SK-N-DZ (cell line): Measurements from ENCODE around the gene ENO2. TPM values are rescaled to one million over a fixed set of nuclear protein-coding genes. Genes with fewer than 3 reads are reported as not detected.
"Not testable (repeated sequence)": the region's sequence is repeated elsewhere in the genome, so short reads cannot be mapped to it uniquely, and the experiment has no call there.

ENCODE experiments used
- DNase-seq: peaks from one replicate; pipeline ENCODE4 v3.0.0-alpha.2; 2015; ENCODE audit warnings: low spot score
- polyA plus RNA-seq, 2 experiments: library from polyadenylated mRNA; depleted of rRNA; stranded (reverse); fragments of >200 nt; gene quantifications; 2 replicates each; pipeline ENCODE4 v1.2.3, GENCODE V29; 2014

ENO2 gene
- 127 and 142 TPM in 2 replicates for polyA plus RNA-seq (2014; cell fraction: cytosol; rRNA removed)
- polyA plus RNA-seq (2014; cell fraction: nucleus; rRNA removed): 292 and 417 TPM in 2 replicates

DNA sequence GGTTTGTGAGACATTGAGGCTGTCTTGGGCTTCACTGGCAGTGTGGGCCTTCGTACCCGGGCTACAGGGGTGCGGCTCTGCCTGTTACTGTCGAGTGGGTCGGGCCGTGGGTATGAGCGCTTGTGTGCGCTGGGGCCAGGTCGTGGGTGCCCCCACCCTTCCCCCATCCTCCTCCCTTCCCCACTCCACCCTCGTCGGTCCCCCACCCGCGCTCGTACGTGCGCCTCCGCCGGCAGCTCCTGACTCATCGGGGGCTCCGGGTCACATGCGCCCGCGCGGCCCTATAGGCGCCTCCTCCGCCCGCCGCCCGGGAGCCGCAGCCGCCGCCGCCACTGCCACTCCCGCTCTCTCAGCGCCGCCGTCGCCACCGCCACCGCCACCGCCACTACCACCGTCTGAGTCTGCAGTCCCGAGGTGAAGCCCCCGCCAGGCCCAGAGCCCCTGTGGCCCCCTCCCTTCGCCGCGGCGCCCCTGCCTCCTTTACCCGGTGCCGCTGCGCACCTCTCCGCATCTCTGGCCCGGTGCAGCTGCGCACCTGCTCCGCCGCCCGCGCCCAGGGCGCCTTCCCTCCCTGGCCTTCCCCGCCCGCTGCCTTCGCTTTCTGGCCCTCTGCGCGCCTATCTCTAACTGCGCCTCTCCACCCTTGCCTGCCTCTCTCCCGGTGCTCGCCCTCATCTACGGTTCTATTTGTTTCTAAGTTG, at the start of gene ENO2:
ENO2 (plus strand) TSS at position 335 of the 701 bp plus-strand sequence. CDS start 1,253 bp downstream, outside the sequence.
- peak; percentile 69 for DNase-seq

DNA sequence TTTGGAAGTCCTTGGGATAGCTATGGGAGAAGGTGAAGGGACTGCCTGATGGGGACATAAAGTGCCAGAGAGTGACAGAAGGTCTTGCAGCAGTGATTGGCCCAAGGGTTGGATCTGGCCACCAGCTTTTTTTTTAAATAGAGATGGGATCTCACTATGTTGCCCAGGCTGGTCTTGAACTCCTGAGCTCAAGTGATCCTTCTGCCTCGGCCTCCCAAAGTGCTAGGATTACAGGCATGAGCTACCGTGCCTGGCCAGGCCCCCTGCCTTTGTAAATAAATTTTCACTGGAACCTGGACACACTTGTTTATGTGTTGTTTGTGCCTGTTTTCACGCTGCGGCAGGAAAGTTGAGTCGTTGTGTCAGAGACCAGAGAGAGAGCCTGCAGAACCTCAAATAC, 49.1 kb upstream of the ENO2 start:
- DNase-seq: not testable (repeated sequence)

DNA sequence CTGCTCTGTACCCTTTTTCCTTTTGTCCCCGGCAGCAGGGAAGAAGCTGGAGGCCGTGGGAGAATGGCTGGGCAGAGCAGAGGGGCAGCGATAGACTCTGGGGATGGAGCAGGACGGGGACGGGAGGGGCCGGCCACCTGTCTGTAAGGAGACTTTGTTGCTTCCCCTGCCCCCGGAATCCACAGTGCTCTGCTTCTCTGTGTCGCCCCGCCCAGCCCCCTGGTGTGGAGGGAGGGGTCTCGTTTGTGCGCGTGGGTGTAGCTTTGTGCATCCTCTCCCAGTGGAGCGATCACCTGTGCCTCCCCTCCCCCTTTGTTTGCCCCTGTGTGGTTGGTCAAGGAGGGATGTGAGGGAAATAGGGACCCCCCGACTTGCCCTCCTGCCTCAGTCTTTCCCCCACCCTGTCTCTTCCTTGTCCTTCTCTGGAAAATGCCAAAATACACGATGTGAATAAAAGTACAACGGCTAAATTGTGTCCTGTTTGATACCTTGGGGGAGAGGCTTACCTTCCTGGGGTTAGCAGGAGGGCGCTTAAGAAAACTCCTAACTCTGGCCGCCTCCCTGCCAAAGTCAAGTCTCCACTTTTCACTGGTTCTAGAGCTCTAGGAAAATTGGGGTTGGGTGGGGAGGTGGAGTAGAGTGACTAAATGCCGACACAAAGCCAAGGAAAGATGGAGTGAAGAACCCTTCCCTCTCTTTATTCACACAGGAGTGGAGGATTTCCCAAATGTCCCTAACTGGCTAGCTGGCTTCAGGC, 48.0 kb upstream of the ENO2 start:
- no peak for DNase-seq

GRCh38 chr12:6866920-6867412, 47.4 kb upstream of the ENO2 start:
- no peak for DNase-seq

DNA sequence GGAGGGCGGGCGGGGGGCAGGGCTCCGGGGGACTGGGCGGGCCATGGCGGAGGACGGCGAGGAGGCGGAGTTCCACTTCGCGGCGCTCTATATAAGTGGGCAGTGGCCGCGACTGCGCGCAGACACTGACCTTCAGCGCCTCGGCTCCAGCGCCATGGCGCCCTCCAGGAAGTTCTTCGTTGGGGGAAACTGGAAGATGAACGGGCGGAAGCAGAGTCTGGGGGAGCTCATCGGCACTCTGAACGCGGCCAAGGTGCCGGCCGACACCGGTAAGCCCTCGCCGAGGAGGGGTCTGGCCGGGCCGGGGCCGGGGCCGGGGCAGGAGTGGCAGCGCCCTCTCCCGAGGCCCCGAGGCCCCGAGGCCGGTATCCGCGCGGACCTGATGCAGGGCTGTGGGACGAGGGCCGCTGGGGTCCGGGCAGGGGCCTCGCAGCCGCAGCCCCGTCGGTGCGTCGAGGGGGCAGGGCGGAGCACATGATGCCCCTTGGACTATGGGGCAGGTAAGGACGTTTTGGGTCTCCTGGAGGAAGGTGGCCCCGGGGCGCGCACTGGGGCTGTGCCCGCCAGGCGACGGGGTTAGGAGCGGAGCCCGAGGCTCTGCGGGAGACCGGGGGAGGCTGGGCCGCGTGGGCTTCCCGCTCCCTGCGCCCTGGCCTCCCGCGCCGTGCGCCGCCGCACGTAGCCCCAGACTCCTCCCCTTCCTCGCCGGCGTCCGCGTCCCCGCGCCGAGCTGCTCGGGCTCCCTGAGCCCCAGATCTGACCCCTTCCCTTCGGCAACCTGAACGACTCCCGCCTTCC, 46.8 kb upstream of the ENO2 start, which contains the start of gene TPI1:
TPI1 (plus strand) TSS at position 119 of the 798 bp plus-strand sequence; CDS start at position 155, 36 bp downstream.
- DNase-seq: peak; percentile 77

- DNase-seq: no peak
Observed at GRCh38 chr12:6868211-6869048, 46.0 kb upstream of the ENO2 start.

DNA sequence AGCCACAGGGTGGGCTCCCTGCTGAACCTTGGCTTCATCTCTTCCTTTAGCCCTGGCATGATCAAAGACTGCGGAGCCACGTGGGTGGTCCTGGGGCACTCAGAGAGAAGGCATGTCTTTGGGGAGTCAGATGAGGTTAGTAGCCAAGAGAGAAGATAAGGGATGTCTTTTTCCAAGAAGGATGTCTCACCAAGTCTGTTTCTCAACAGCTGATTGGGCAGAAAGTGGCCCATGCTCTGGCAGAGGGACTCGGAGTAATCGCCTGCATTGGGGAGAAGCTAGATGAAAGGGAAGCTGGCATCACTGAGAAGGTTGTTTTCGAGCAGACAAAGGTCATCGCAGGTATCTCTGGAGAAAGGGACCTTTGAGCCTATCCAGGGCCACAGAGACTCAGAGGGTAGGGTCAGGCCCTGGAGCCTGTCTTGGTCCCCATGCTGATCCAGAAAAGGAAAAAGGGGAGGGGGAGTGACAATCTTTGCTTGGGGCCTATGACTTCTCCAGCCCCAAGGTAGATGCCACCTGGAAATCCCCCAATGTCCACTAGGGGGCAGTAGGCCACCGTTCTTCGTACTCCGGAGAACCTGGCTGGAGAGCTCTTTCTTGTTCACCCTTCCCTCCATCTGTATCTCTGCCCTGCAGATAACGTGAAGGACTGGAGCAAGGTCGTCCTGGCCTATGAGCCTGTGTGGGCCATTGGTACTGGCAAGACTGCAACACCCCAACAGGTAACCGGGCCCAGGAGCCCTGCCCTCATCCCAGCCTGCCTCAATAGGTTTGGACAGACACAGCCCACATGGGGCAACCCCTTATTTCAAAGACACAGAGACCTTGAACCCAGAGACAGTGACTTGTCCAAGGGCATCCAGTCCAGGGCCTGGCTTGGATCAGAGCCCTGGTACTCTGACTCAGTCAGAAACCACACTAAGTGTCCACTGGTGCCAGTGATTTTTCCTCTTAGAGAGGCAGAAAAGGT, 45.0 kb upstream of the ENO2 start:
- peak; percentile 90 for DNase-seq

DNA sequence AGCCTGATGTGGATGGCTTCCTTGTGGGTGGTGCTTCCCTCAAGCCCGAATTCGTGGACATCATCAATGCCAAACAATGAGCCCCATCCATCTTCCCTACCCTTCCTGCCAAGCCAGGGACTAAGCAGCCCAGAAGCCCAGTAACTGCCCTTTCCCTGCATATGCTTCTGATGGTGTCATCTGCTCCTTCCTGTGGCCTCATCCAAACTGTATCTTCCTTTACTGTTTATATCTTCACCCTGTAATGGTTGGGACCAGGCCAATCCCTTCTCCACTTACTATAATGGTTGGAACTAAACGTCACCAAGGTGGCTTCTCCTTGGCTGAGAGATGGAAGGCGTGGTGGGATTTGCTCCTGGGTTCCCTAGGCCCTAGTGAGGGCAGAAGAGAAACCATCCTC, 44.1 kb upstream of the ENO2 start:
- not testable (repeated sequence) for DNase-seq

GRCh38 chr12:6871052-6871957, 43.1 kb upstream of the ENO2 start:
- peak; percentile 47 for DNase-seq

DNA sequence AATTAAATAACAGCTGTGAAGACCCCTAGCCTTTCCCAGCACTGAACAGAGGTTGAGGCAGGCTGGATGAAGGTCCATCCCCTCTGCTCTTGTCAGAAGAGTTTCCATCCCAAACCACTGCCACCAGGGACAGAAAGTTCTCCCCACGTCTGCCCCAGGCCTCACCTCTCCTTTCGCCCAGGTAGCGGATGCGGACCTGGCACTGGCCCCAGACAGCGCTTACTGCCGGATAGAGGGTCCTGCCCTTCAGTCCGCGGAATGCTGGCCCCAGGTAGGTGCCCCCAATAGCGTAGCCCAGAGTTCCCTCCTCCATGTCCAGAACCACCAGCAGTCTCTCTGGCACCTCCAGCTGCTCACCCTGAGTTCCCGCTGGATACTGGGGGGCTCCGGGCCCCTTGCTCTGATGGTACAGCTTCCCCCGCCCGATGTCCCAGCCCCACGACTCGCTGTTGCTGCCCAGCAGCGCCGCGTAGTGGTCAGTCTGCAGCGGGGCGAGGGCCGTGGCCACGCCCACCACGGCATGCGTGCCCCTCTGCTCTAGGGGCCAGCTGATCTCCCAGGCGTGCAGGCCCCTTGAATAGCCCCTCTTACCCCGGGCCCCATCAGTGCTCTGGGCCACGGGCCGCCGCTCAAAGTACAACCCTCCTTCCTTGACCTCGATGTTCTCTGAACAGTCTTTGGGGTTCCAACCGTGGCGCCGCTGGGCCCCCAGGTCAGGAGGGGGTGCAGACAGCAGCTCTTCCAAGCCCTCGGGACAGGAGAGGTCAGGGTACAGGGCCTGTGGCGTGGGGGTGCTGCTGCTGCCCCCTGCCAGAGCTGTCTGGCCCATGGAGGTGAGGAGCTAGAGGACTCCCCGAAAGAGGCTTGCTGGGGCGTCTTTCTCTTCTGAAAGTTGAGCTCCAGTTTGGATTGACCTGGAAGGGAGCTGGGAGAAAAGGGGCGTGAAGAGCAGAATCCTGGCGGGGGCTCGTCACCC, 42.0 kb upstream of the ENO2 start:
- DNase-seq: peak; percentile 85

DNA sequence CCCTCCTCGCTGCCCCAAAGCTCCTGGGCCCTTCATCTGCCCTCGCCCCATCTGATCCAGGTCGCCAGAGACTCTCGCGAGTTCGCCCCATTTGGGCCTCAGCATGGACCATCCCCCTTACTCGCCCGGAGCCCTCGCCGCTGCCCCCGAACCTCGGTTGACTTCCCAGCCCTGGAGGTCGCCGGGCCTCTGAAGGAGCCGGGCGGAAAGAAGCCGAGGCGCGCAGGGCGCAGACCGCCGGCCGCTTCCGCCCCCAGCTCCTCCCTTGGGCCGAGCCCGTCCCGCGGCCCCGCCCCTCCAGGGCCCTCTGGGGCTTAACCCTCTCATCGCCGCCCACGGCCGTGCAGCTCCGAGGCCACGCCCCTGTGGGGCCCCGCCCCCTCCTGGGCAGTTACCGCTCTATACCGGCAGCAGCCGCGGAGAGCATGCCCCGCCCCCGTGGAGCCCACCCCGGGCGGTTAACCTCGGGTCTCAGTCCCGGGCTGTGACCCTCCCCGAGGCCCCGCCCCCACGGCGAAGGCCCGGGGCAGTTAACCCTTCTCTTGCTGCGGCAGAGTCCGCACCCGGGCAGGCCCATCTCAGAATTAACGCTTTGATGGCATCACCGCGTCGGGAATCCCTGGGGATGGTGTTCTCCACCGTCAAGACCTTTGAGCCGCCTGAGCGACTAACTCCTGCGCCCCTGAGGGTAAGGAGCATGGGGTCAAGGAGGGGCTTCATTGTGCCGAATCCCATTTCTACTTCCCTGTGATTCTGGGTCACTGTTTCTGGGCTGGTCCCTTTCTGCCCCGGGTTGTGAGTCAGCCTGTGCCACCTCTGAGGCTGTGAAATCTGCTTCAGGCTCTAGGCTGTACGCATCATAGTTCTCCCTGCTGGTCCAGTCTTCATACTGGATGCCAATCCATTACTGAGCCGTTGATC, 41.0 kb upstream of the ENO2 start, which contains the start of gene SPSB2:
SPSB2 (minus strand) TSS at position 210 of the 921 bp plus-strand sequence. CDS start 402 bp downstream, outside the sequence.
- peak; percentile 99 for DNase-seq

GRCh38 chr12:6874015-6874368, 40.4 kb upstream of the ENO2 start:
- not testable (repeated sequence) for DNase-seq

DNA sequence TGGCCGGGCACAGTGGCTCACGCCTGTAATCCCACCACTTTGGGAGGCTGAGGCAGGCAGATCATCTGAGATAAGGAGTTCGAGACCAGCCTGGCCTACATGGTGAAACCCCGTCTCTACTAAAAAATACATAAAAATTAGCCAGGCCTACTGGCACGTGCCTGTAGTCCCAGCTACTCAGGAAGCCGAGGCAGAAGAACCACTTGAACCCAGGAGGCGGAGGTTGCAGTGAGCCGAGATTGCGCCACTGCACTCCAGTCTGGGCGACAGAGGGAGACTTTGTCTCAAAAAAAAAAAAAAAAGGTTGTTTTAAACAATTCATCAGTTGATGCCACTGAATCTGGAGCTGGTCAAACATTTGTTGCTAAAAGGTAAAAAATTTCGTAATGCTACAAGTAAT, 34.6 kb upstream of the ENO2 start:
- DNase-seq: not testable (repeated sequence)

- no peak for DNase-seq
Observed at GRCh38 chr12:6883252-6883651, 31.1 kb upstream of the ENO2 start.

GRCh38 chr12:6883683-6884082, 30.7 kb upstream of the ENO2 start:
- no peak for DNase-seq

DNA sequence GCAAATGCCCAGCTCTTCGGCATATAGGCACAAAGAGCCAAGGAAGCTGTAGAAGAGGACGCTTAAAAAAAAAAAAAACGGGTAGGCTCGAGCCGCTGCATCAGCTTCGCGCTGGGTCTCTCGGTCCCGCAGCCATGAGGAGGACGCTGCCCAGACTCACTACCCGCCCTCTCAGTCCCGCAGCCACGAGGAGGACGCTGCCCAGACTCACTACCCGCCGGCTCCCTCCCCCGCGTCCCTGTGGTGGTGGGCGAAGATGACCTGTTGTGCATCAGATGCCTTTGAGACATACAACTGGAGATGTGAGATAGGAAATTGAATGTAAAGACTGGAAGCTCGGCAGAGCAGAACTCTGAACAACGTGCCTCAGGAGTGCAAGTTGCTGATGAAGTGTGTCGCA, 29.8 kb upstream of the ENO2 start:
- peak; percentile 80 for DNase-seq
